ENCODE measurements around the gene INPP5B.
"Not testable (repeated sequence)": the region's sequence is repeated elsewhere in the genome, so short reads cannot be mapped to it uniquely, and the experiment has no call there.

INPP5B gene

GRCh38 chr1:37946703-37947360, at the start of gene INPP5B:
Gene INPP5B, minus strand, starts transcription at chr1:37947053. Its CDS starts 745 bp downstream, at chr1:37946308.
- peak; percentile 71 to 80 for DNase-seq

DNA sequence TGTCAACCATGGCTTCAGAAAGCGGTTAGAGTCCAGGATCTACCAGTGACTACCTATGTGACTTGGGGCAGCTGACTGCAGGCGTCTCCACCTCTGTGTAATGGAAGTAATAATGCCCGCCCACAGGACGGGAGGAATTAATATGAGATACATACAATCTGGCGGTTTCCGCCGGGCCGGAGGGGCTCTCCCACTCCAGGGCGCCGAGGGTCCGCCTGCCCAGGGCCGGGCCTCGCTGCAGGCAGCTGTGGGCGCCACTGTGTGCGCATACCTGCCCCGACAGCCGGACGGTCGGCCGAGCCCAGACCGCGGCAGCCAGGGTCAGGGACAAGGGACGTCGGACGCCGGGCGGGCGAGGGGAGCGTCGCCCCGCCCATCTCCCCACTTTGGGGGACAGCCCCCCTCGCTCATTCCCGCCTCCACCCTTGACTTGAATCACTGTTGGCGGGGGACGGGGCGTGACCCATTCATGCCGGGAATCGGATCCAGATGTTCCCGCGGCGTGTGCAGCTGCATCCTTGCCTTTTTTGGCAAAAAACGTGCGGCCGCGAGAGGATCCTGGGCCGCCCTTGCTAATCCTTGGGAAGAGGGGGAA, 49.0 kb upstream of the INPP5B start:
- DNase-seq, result peak in 1 of 2 donors; percentile 38

- no peak for DNase-seq
These were observed 48.2 kb upstream of the INPP5B start for GRCh38 chr1:37994886-37995566.

GRCh38 chr1:37989361-37989930, 42.6 kb upstream of the INPP5B start:
- DNase-seq, result peak in 1 of 2 donors; percentile 42

DNA sequence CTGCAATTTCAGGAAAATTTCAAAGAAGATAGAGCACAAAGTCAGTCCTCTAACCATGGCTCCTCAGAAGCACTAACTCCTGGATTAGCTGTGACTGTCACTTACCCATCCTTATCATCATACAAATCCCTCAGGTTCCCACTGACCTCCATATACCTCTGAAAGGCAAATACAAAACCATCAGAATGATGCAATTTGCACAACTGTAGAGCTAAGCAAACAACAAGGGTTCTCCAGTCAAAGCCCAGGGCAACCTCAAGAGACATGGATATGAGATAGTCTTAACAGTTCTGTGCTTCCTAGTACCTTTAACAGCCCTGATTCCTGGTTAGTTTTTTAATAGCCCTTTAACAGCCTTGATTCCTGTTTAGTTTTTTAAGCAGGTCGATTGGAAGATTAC, 40.8 kb upstream of the INPP5B start:
- no peak for DNase-seq

DNA sequence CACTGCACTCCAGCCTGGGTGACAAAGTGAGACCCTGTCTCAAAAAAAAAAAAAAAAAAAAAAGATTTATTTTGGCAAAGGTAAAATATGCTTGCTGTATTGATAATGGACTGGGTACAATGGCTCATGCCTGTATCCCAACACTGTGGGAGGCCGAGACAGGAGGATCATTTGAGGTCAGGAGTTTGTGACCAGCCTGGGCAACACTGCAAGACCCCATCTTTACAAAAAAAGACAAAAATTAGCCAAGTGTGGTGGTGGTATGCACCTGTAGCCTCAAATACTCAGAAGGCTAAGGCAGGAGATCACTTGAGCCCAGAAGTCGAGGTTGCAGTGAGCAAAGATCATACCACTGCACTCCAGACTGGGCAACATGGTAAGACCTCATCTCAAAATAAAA, 36.7 kb upstream of the INPP5B start:
- DNase-seq, result no peak

- DNase-seq, result no peak
These were observed 31.7 kb upstream of the INPP5B start for GRCh38 chr1:37978541-37978940.

DNA sequence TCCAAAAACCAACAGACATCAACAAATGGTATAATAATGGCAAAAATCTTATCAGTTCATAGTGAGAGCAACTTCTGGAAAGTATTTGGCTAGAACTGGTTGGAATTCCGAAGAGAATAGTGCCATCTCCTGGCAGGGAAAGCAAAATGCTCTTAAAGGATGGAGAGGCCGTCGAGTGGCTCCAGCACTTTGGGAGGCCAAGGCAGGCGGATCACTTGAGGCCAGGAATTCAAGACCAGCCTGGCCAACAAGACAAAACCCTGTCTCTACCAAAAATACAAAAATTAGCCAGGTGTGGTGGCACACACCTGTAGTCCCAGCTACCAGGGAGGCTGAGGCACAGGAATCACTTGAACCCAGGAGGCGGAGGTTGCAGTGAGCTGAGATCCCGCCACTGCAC, 28.2 kb upstream of the INPP5B start:
- DNase-seq, result not testable (repeated sequence)

- DNase-seq, result no peak
These were observed 27.7 kb upstream of the INPP5B start for GRCh38 chr1:37974567-37974966.

DNA sequence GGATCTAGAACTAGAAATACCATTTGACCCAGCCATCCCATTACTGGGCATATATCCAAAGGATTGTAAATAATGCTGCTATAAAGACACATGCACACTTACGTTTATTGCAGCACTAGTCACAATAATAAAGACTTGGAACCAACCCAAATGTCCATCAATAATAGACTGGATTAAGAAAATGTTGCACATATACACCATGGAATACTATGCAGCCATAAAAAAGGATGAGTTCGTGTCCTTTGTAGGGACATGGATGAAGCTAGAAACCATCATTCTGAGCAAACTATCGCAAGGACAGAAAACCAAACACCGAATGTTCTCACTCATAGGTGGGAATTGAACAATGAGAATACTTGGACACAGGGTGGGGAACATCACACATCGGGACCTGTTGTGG, 26.8 kb upstream of the INPP5B start:
- not testable (repeated sequence) for DNase-seq

DNA sequence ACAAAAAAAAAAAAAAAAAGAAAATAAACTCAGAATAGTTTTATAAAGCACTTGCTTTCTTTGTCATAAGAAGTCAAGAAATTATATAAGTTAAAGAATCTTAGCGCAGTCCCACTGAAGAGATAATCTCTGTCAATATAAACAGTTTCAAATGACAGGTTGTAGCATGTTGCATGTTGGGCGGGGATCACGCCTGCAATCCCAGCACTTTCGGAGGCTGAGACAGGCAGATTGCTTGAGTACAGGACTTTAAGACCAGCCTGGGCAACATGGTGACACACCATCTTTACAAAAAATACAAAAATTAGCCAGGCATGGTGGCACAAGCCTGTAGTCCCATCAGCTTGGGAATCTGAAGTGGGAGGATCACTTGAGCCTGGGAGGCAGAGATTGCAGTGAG, 18.4 kb upstream of the INPP5B start:
- DNase-seq, result no peak

GRCh38 chr1:37964106-37964505, 17.3 kb upstream of the INPP5B start:
- not testable (repeated sequence) for DNase-seq

GRCh38 chr1:37958690-37959089, 11.8 kb upstream of the INPP5B start:
- DNase-seq, result no peak

GRCh38 chr1:37955685-37956084, 8.8 kb upstream of the INPP5B start:
- no peak for DNase-seq

DNA sequence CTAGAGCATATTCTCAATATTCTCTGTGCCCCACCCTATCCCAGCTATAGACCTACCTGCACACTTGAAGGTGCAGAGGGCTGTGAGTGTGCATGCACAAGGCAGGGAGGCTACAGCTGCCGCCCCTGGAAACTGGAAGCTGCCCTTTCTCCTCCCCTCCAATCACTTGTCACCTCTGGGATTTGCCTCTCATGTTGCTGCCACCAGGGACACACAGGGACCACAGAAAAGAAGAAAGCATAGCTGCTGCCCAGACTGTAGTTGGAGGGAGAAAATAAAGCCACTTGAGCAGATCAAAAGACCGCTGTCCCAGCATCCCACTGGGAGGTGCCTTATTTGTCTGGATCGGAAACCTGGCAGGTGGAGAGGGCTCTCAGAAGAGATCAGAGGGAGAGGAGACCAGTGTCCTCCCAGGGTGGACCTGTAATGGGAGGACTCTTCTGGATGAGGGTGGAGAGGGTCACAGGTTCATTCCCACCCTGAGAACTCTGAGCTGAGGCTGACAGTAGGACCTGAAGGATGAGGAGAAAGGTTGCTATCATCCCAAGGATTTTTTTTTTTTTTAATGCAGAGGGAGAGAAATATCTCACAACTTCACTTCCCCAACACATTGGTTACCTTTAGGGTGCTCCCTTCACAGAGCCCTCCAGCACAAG, 7.6 kb upstream of the INPP5B start:
- DNase-seq, result no peak

- DNase-seq, result no peak
These were observed 5.9 kb upstream of the INPP5B start for GRCh38 chr1:37952738-37953137.

DNA sequence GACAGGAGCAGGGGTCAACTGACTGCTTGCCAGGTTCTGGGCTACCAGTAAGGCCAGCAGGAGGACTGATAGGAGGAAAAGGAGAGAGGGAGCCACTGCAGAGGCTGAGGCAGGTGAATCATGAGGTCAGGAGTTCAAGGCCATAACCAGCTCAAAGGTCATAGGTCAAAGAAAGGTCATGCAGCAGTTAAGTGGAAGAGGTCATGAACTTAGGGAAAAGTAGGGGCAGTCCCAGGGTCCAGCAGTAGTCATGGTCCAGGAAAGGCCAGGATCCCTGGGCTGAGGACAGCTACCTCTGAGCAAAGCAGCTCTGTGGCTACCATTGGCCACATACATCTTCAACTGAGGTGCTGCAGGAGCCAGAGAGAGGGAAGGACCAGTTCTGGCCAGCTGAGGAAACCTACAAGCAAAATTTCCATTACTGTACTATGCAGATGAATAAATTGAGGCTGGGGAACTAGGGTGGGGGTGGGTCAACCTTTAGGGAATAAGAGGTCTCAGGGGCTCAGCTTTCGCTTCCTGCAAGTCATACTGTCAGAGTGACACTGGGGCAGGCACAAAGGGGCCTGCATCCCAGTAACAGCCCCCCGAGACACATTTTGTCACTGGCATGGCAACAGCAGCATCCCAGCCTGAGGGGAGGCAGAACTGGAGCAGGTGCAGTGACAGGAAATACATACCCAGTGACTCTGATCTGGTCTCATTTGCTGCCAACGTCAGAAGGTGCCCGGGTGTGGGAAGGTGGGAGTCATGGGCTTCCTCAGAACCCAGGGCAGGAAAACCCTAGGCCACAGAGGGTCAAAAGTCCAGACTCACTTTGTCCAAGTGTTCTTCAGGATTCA, 5.2 kb upstream of the INPP5B start:
- no peak for DNase-seq

GRCh38 chr1:37951041-37951782, 4.4 kb upstream of the INPP5B start:
- no peak for DNase-seq

- no peak for DNase-seq
These were observed 2.8 kb upstream of the INPP5B start for GRCh38 chr1:37949524-37950152.

- no peak for DNase-seq
These were observed 2.0 kb upstream of the INPP5B start for GRCh38 chr1:37948841-37949240.

DNA sequence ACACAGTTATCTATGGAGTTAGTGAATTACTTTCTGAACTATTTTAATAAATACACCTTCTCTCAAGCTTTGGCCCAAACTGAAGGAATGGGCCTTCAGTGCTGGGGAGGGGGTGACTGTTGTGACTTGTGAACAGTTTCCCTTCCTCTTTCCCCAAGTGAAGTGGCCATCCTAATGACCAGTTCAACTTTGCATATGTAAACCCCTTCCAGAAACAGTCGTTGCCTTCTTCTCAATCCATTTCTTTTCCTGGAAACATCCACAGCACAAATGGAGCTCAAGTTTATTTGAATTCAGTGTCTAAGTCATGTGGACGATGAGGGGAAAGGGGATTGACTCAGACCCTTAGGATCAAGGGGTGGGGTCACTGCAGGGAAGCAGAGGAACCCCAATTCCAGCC, 1.3 kb upstream of the INPP5B start:
- DNase-seq, result no peak

All from CD4-positive, alpha-beta T cell treated with Interleukin-4 for 1 hour (primary cell).